Superior temporal gyrus (tissue), 1 donor: ENCODE results near the gene LTO1.

Source experiments
- DNase-seq: peaks from one replicate; pipeline ENCODE4 v3.0.0-alpha.2; 2016; ENCODE audit errors: extremely low spot score

LTO1 gene

GRCh38 chr11:69645801-69646492 lies 29.2 kb downstream of the LTO1 start:
- no peak for DNase-seq

- no peak for DNase-seq
Observed at GRCh38 chr11:69644962-69645675, 30.0 kb downstream of the LTO1 start.

GRCh38 chr11:69644071-69644961 lies 30.8 kb downstream of the LTO1 start:
- no peak for DNase-seq

GRCh38 chr11:69643646-69644045 lies 31.5 kb downstream of the LTO1 start:
- no peak for DNase-seq

GRCh38 chr11:69642913-69643632 lies 32.1 kb downstream of the LTO1 start:
- DNase-seq: peak; percentile 72

GRCh38 chr11:69642549-69642912 lies 32.6 kb downstream of the LTO1 start:
- DNase-seq: no peak

- no peak for DNase-seq
Observed at GRCh38 chr11:69641681-69642548, 33.2 kb downstream of the LTO1 start.

GRCh38 chr11:69640995-69641581 lies 34.1 kb downstream of the LTO1 start, which contains the start of gene CCND1:
Gene CCND1, plus strand, starts transcription at chr11:69641156. Its CDS starts 158 bp downstream, at chr11:69641314.
- DNase-seq: no peak

GRCh38 chr11:69640260-69640994 lies 34.7 kb downstream of the LTO1 start:
- DNase-seq: no peak

- no peak for DNase-seq
Observed at GRCh38 chr11:69639831-69640230, 35.3 kb downstream of the LTO1 start.

GRCh38 chr11:69638941-69639681 lies 36.0 kb downstream of the LTO1 start:
- DNase-seq: peak; percentile 46

- DNase-seq: no peak
Observed at GRCh38 chr11:69637941-69638871, 36.9 kb downstream of the LTO1 start.

- DNase-seq: no peak
Observed at GRCh38 chr11:69637198-69637940, 37.8 kb downstream of the LTO1 start.

GRCh38 chr11:69636512-69637197 lies 38.5 kb downstream of the LTO1 start:
- DNase-seq: peak; percentile 64

GRCh38 chr11:69635804-69636511 lies 39.2 kb downstream of the LTO1 start:
- DNase-seq: no peak

- no peak for DNase-seq
Observed at GRCh38 chr11:69635195-69635594, 40.0 kb downstream of the LTO1 start.
